ENCODE measurements around the gene FAT1. TPM values are rescaled to one million over a fixed set of nuclear protein-coding genes. Genes with fewer than 3 reads are reported as not detected.

Gene FAT1
- total and polyA plus RNA-seq, 5 donors from 2014 or later: 0.10 TPM; not detected in 4

- Histone ChIP-seq H3K9me3 (ENCODE audit: control insufficient read depth in 2 of 2, low read length in 2 of 2) (no peaks in the 10 kb centered on the region), H3K27me3 (ENCODE audit: control insufficient read depth, insufficient read depth, low read length) (no peaks in the 10 kb centered on the region), H3K27ac (ENCODE audit: insufficient read depth, low read length, poor library complexity, severe bottlenecking) (no peak overlapping the region), H3K36me3 (ENCODE audit: control insufficient read depth, insufficient read depth, low read length) (no peaks in the 10 kb centered on the region), H3K4me1 (ENCODE audit: control insufficient read depth, insufficient read depth, low read length, poor library complexity, severe bottlenecking) (no peaks in the 10 kb centered on the region), H3K4me3 (ENCODE audit: low read depth, low read length) (no peak overlapping the region)
- H3K36me3 Mint-ChIP-seq: no peaks in the 10 kb centered on the region
- DNase-seq (no peak), ATAC-seq (ENCODE audit: low read depth in 2 of 2) (no peak)
- H3K4me1 Mint-ChIP-seq: no peaks in the 10 kb centered on the region
- H3K27ac Mint-ChIP-seq: no peak overlapping the region
- no peak overlapping the region for H3K4me3 Mint-ChIP-seq
- peaks cover 0 to 4% (median 1%) of the 10 kb centered on the region in 7 donors for H3K9me3 Mint-ChIP-seq
- H3K27me3 Mint-ChIP-seq: no peaks in the 10 kb centered on the region
Measured at GRCh38 chr4:186644311-186644638, 79.4 kb downstream of the FAT1 start.

DNA sequence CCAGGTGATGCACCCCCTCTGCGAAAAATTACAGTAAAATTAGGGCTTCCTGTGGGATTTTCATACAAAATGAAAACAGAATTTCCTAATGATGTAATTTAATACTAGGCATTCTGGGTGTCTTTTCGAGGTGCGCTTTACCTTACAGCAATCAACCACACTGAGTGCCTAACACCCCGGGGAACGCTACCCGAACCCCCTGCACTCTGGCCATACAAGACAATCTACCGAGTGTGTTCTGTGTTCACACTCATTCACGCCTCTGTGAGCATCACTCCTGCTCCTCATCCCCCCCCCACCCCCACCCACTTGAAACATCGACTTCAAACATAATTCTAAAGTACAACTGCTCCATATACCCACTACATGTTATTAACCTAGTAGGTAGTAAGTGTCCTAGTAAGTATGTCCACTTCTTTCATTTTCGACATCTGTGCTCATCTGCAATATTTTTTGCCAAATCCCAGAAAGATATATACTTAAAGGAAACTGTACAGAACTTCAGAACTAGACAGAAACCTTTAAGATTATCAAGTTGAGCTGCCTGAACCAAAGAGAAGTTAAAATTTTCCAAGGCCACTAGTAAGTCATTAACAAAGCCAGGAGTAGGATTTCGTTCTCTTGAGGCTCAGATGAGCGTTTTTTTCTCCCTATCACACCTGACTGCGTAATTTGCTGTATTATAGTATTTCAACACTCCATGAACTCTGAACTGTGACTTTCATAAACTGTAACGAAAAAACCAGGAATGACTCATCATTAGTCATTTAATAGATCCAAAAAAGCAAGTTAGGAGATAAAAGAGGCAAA, 80.0 kb downstream of the FAT1 start:
- Mint-ChIP-seq H3K9me3 (peaks cover 0 to 4% (median 0%) of the 10 kb centered on the region in 7 donors), H3K36me3 (no peaks in the 10 kb centered on the region), H3K4me3 (no peak overlapping the region), H3K27me3 (peaks cover 1% of the 10 kb centered on the region), H3K4me1 (no peaks in the 10 kb centered on the region), H3K27ac (no peak overlapping the region)
- ATAC-seq (ENCODE audit: low read depth in 2 of 2): no peak
- Histone ChIP-seq H3K27ac (ENCODE audit: insufficient read depth, low read length, poor library complexity, severe bottlenecking) (no peak overlapping the region), H3K9me3 (ENCODE audit: control insufficient read depth in 2 of 2, low read length in 2 of 2) (no peaks in the 10 kb centered on the region), H3K4me1 (ENCODE audit: control insufficient read depth, insufficient read depth, low read length, poor library complexity, severe bottlenecking) (no peaks in the 10 kb centered on the region), H3K4me3 (ENCODE audit: low read depth, low read length) (no peak overlapping the region), H3K36me3 (ENCODE audit: control insufficient read depth, insufficient read depth, low read length) (no peaks in the 10 kb centered on the region), H3K27me3 (ENCODE audit: control insufficient read depth, insufficient read depth, low read length) (no peaks in the 10 kb centered on the region)
- DNase-seq: no peak

DNA sequence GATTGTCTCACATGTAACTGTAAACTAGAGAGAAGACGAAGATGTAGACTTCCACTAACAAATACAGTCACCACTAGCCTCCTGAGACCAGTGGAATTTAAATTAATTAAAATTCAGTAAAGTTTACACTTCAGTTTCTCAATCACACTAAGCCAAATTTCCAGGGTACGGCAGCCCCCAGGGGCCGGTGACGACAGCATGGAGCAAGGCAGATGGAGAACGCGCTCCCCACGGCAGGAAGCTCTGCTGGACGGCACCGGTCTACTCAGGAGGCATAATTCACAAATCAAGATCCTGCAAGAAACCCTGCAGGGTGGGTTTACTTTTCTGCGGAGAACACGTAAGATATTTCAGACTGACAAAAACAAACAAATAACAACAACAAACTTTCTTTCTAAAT, 80.7 kb downstream of the FAT1 start:
- Histone ChIP-seq H3K27ac (ENCODE audit: insufficient read depth, low read length, poor library complexity, severe bottlenecking) (no peak overlapping the region), H3K4me3 (ENCODE audit: low read depth, low read length) (no peak overlapping the region), H3K4me1 (ENCODE audit: control insufficient read depth, insufficient read depth, low read length, poor library complexity, severe bottlenecking) (no peaks in the 10 kb centered on the region), H3K27me3 (ENCODE audit: control insufficient read depth, insufficient read depth, low read length) (no peaks in the 10 kb centered on the region), H3K9me3 (ENCODE audit: control insufficient read depth in 2 of 2, low read length in 2 of 2) (no peaks in the 10 kb centered on the region), H3K36me3 (ENCODE audit: control insufficient read depth, insufficient read depth, low read length) (no peaks in the 10 kb centered on the region)
- Mint-ChIP-seq H3K27ac (no peak overlapping the region), H3K27me3 (peaks cover 4% of the 10 kb centered on the region), H3K9me3 (peaks cover 0 to 4% (median 0%) of the 10 kb centered on the region in 7 donors), H3K4me3 (no peak overlapping the region), H3K4me1 (no peaks in the 10 kb centered on the region), H3K36me3 (no peaks in the 10 kb centered on the region)
- ATAC-seq (ENCODE audit: low read depth in 2 of 2) (no peak), DNase-seq (no peak)

DNA sequence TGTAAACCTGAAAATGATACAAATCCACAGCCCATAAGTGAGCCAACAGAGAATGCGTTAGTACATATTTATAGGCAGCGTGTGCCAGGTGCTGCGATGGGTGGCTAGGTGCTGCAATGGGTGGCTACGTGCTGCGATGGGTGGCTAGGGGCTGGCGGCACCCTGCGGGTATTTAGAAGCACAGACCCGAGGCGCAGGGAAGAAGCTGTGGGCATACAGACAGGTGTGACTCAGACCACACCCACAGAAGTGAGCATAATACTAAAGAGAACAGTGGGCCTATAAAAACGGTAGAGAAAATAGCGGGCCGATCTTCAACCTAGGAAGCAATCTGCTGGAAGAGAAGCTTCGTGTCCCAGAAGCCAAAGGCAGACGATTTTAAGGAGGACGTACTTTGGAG, 81.1 kb downstream of the FAT1 start:
- no peak for DNase-seq
- no peaks in the 10 kb centered on the region for H3K4me1 ChIP-seq (ENCODE audit: control insufficient read depth, insufficient read depth, low read length, poor library complexity, severe bottlenecking)
- no peaks in the 10 kb centered on the region for H3K27me3 ChIP-seq (ENCODE audit: control insufficient read depth, insufficient read depth, low read length)
- no peak for ATAC-seq (ENCODE audit: low read depth in 2 of 2)
- no peaks in the 10 kb centered on the region for H3K4me1 Mint-ChIP-seq
- no peak overlapping the region for H3K27ac Mint-ChIP-seq
- H3K9me3 Mint-ChIP-seq: peaks cover 0 to 4% (median 0%) of the 10 kb centered on the region in 7 donors
- H3K4me3 Mint-ChIP-seq: no peak overlapping the region
- H3K4me3 ChIP-seq (ENCODE audit: low read depth, low read length): no peak overlapping the region
- no peaks in the 10 kb centered on the region for H3K36me3 ChIP-seq (ENCODE audit: control insufficient read depth, insufficient read depth, low read length)
- no peak overlapping the region for H3K27ac ChIP-seq (ENCODE audit: insufficient read depth, low read length, poor library complexity, severe bottlenecking)
- H3K36me3 Mint-ChIP-seq: no peaks in the 10 kb centered on the region
- peaks cover 4% of the 10 kb centered on the region for H3K27me3 Mint-ChIP-seq
- H3K9me3 ChIP-seq (ENCODE audit: control insufficient read depth in 2 of 2, low read length in 2 of 2): no peaks in the 10 kb centered on the region

- H3K9me3 Mint-ChIP-seq: peaks cover 0 to 9% (median 2%) of the 10 kb centered on the region in 7 donors
- no peak overlapping the region for H3K27ac ChIP-seq (ENCODE audit: insufficient read depth, low read length, poor library complexity, severe bottlenecking)
- ATAC-seq (ENCODE audit: low read depth in 2 of 2) (no peak), DNase-seq (no peak)
- H3K9me3 ChIP-seq (ENCODE audit: control insufficient read depth in 2 of 2, low read length in 2 of 2): no peaks in the 10 kb centered on the region
- no peaks in the 10 kb centered on the region for H3K36me3 ChIP-seq (ENCODE audit: control insufficient read depth, insufficient read depth, low read length)
- no peaks in the 10 kb centered on the region for H3K27me3 ChIP-seq (ENCODE audit: control insufficient read depth, insufficient read depth, low read length)
- H3K27ac Mint-ChIP-seq: no peak overlapping the region
- H3K4me1 ChIP-seq (ENCODE audit: control insufficient read depth, insufficient read depth, low read length, poor library complexity, severe bottlenecking): no peaks in the 10 kb centered on the region
- H3K36me3 Mint-ChIP-seq: no peaks in the 10 kb centered on the region
- H3K27me3 Mint-ChIP-seq: peaks cover 4% of the 10 kb centered on the region
- no peaks in the 10 kb centered on the region for H3K4me1 Mint-ChIP-seq
- H3K4me3 Mint-ChIP-seq: no peak overlapping the region
- no peak overlapping the region for H3K4me3 ChIP-seq (ENCODE audit: low read depth, low read length)
Measured at GRCh38 chr4:186634591-186635128, 89.0 kb downstream of the FAT1 start.

DNA sequence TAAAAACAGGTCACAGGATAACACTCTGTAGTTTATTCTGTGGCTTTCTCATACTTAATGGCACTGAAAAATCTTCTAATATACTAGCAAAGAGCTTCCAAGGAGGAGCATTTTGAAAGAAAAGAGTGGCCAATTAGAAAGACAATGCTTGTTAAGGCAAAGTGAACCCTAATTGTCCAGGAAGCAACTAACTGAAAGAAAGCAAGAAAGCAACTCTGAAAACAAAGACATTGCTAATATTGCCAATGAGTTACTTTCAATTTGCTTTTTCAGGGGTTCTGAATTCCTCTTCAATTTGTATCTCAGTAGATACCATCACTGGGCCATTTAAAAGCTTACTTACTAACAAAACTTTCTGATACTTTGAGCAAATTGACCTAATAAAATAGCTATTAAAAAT, 89.8 kb downstream of the FAT1 start:
- H3K9me3 Mint-ChIP-seq: peaks cover 0 to 9% (median 2%) of the 10 kb centered on the region in 7 donors
- no peaks in the 10 kb centered on the region for H3K27me3 ChIP-seq (ENCODE audit: control insufficient read depth, insufficient read depth, low read length)
- H3K9me3 ChIP-seq (ENCODE audit: control insufficient read depth in 2 of 2, low read length in 2 of 2): no peaks in the 10 kb centered on the region
- H3K27me3 Mint-ChIP-seq: peaks cover 4% of the 10 kb centered on the region
- H3K4me1 ChIP-seq (ENCODE audit: control insufficient read depth, insufficient read depth, low read length, poor library complexity, severe bottlenecking): no peaks in the 10 kb centered on the region
- H3K4me1 Mint-ChIP-seq: no peaks in the 10 kb centered on the region
- ATAC-seq (ENCODE audit: low read depth in 2 of 2) (no peak), DNase-seq (no peak)
- no peak overlapping the region for H3K4me3 ChIP-seq (ENCODE audit: low read depth, low read length)
- no peaks in the 10 kb centered on the region for H3K36me3 ChIP-seq (ENCODE audit: control insufficient read depth, insufficient read depth, low read length)
- H3K36me3 Mint-ChIP-seq: no peaks in the 10 kb centered on the region
- H3K27ac Mint-ChIP-seq: no peak overlapping the region
- no peak overlapping the region for H3K4me3 Mint-ChIP-seq
- H3K27ac ChIP-seq (ENCODE audit: insufficient read depth, low read length, poor library complexity, severe bottlenecking): no peak overlapping the region

GRCh38 chr4:186630128-186630527, 93.5 kb downstream of the FAT1 start:
- H3K9me3 ChIP-seq (ENCODE audit: control insufficient read depth in 2 of 2, low read length in 2 of 2): no peaks in the 10 kb centered on the region
- H3K36me3 Mint-ChIP-seq: no peaks in the 10 kb centered on the region
- no peak overlapping the region for H3K4me3 Mint-ChIP-seq
- peaks cover 0 to 7% (median 5%) of the 10 kb centered on the region in 4 donors for H3K4me1 Mint-ChIP-seq
- H3K27ac Mint-ChIP-seq: no peak overlapping the region
- H3K4me3 ChIP-seq (ENCODE audit: low read depth, low read length): no peak overlapping the region
- no peaks in the 10 kb centered on the region for H3K4me1 ChIP-seq (ENCODE audit: control insufficient read depth, insufficient read depth, low read length, poor library complexity, severe bottlenecking)
- no peaks in the 10 kb centered on the region for H3K27me3 Mint-ChIP-seq
- no peaks in the 10 kb centered on the region for H3K27me3 ChIP-seq (ENCODE audit: control insufficient read depth, insufficient read depth, low read length)
- no peak for ATAC-seq (ENCODE audit: low read depth in 2 of 2)
- H3K36me3 ChIP-seq (ENCODE audit: control insufficient read depth, insufficient read depth, low read length): no peaks in the 10 kb centered on the region
- H3K27ac ChIP-seq (ENCODE audit: insufficient read depth, low read length, poor library complexity, severe bottlenecking): no peak overlapping the region
- H3K9me3 Mint-ChIP-seq: peaks cover 0 to 9% (median 4%) of the 10 kb centered on the region in 7 donors
- no peak for DNase-seq
